ENCODE measurements around the gene C22orf39.

Gene C22orf39

GRCh38 chr22:19494676-19495173 lies 47.2 kb upstream of the C22orf39 start:
- H3K27me3 ChIP-seq (ENCODE audit: control insufficient read depth, insufficient read depth, low read length), result no peaks in the 10 kb centered on the region
- H3K27ac ChIP-seq, result no peak overlapping the region
- no peaks in the 10 kb centered on the region for H3K36me3 ChIP-seq (ENCODE audit: control insufficient read depth, insufficient read depth, low read length)
- H3K4me2 ChIP-seq (ENCODE audit: low read length), result no peak overlapping the region
- no peaks in the 10 kb centered on the region for H3K4me1 ChIP-seq
- H3K4me3 ChIP-seq (ENCODE audit: low read depth, low read length), result no peak overlapping the region
- no peak for TF ChIP-seq CTCF (IDR thresholded peaks at IDR 0.05)
- H3K9ac ChIP-seq, result no peak overlapping the region
- no peaks in the 10 kb centered on the region for H3K9me3 ChIP-seq (ENCODE audit: control insufficient read depth, low read length)
- no peak overlapping the region for H2AFZ ChIP-seq
- H3K79me2 ChIP-seq, result no peaks in the 10 kb centered on the region

- H3K4me1 ChIP-seq, result no peaks in the 10 kb centered on the region
- no peaks in the 10 kb centered on the region for H3K9me3 ChIP-seq (ENCODE audit: control insufficient read depth, low read length)
- no peak overlapping the region for H2AFZ ChIP-seq
- no peak for TF ChIP-seq CTCF (IDR thresholded peaks at IDR 0.05)
- H3K36me3 ChIP-seq (ENCODE audit: control insufficient read depth, insufficient read depth, low read length), result no peaks in the 10 kb centered on the region
- no peak overlapping the region for H3K4me3 ChIP-seq (ENCODE audit: low read depth, low read length)
- no peaks in the 10 kb centered on the region for H3K27me3 ChIP-seq (ENCODE audit: control insufficient read depth, insufficient read depth, low read length)
- H3K9ac ChIP-seq, result no peak overlapping the region
- H3K79me2 ChIP-seq, result no peaks in the 10 kb centered on the region
- no peak overlapping the region for H3K27ac ChIP-seq
- H3K4me2 ChIP-seq (ENCODE audit: low read length), result no peak overlapping the region
These were observed 46.6 kb upstream of the C22orf39 start for GRCh38 chr22:19494001-19494560.

GRCh38 chr22:19492504-19493174 lies 45.1 kb upstream of the C22orf39 start:
- no peak overlapping the region for H2AFZ ChIP-seq
- H3K4me2 ChIP-seq (ENCODE audit: low read length), result no peak overlapping the region
- no peak overlapping the region for H3K4me3 ChIP-seq (ENCODE audit: low read depth, low read length)
- H3K4me1 ChIP-seq, result no peaks in the 10 kb centered on the region
- no peaks in the 10 kb centered on the region for H3K9me3 ChIP-seq (ENCODE audit: control insufficient read depth, low read length)
- H3K79me2 ChIP-seq, result no peaks in the 10 kb centered on the region
- no peak for TF ChIP-seq CTCF (IDR thresholded peaks at IDR 0.05)
- H3K27me3 ChIP-seq (ENCODE audit: control insufficient read depth, insufficient read depth, low read length), result no peaks in the 10 kb centered on the region
- H3K9ac ChIP-seq, result no peak overlapping the region
- no peaks in the 10 kb centered on the region for H3K36me3 ChIP-seq (ENCODE audit: control insufficient read depth, insufficient read depth, low read length)
- no peak overlapping the region for H3K27ac ChIP-seq

- H3K36me3 ChIP-seq (ENCODE audit: control insufficient read depth, insufficient read depth, low read length), result no peaks in the 10 kb centered on the region
- no peaks in the 10 kb centered on the region for H3K4me1 ChIP-seq
- H3K27ac ChIP-seq, result no peak overlapping the region
- H3K4me2 ChIP-seq (ENCODE audit: low read length), result no peak overlapping the region
- H3K9ac ChIP-seq, result no peak overlapping the region
- no peaks in the 10 kb centered on the region for H3K79me2 ChIP-seq
- H3K27me3 ChIP-seq (ENCODE audit: control insufficient read depth, insufficient read depth, low read length), result no peaks in the 10 kb centered on the region
- no peak overlapping the region for H2AFZ ChIP-seq
- no peaks in the 10 kb centered on the region for H3K9me3 ChIP-seq (ENCODE audit: control insufficient read depth, low read length)
- H3K4me3 ChIP-seq (ENCODE audit: low read depth, low read length), result no peak overlapping the region
- no peak for TF ChIP-seq CTCF (IDR thresholded peaks at IDR 0.05)
These were observed 43.2 kb upstream of the C22orf39 start for GRCh38 chr22:19490628-19491230.
